Measurements from ENCODE around the gene TMEM259.

TMEM259 gene

DNA sequence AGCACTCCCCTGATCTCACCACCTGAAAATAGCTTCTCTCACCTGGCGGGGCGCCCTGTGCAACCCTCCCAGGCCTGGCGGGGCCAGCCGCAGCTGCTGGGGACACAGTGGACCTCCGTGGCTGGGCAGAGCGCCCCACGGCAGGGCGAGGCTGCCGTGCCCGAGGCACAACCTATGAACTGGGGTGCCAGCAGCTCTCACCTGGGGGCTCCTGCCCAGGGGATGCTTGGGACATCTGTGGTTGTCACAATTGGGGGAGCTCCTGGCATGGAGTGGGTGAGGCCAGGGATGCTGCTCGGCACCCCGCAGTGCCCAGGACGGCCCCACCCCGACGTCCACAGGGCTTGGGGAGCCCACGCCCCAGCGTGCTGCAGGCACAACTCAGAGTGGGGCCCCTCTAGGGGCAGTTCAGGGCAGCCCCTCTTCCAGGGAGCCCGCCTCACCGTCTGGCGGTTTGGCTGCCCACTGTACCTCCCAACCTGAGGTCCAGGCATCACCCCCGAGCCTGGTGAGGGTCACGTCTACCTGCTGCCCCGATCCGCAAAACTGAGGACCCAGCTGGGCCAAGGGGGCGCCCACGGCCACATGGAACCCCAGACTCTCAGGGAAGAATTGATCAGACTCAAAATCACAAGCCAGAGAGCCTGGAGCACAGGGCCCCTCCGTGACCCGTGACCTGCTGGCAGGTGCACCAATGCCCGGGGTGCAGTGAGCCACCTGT, 5.7 kb downstream of the TMEM259 start:
- DNase-seq = no peak

DNA sequence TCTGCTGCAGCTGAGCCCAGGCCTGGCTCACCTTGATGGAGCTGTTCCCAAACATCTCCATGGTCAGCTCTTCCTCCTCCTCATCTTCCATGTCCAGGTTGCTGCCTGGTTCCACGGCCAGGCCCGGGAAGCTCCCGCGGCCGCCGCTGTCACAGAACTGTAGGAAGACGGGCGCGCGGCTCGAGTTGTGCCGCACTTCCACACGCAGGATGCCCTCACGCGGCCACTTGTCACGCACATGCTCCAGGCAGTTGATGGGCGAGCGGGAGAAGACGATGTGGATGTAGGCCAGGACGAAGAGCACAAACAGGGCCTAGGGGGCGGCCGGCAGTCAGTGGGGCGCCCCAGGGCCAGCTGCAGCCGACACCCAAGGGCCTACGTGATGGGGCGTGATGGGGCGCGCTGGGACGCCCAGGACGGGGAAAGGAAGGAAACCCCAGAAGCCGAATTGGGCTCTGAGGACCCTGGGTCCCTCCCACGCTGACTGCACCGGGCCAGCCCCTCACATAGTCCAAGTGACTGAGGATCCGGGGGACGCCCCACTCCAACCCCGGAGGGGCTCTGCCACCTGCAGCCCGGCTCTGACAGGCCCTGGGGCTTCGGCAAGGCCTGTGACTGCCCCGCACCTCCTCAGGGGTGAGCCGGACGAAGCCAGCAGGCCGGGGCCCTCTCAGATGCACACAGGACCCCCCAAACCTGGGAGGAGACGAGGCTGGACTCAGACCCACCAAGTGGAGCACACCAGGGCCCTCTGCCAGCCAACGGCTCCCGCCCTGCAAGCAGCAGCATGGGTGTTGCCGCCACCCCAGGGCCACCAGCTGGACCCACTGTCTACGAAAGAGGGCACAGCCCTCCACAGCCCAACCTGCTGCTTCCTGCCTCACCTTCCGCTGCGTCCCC, 6.5 kb downstream of the TMEM259 start:
- DNase-seq = no peak

DNA sequence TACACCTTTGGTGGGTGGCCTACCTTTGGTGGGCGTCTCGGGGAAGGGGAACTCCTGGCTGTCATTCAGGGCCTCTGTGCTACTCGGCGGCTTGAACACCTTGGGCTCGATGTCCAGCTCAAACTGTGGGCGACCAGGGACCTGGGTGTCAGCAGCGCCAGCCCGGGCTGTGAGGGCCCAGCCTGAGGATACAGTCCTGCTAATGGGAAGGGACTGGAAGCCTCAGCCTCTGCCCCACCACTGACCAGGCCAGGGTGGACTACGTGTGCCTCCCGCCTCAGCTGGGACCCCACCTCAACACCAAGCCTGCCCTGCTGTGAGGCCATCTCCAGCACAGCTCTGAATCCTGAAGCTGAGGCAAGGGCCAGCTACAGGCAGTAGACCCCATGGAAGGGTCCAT, 7.7 kb downstream of the TMEM259 start:
- DNase-seq = no peak

DNA sequence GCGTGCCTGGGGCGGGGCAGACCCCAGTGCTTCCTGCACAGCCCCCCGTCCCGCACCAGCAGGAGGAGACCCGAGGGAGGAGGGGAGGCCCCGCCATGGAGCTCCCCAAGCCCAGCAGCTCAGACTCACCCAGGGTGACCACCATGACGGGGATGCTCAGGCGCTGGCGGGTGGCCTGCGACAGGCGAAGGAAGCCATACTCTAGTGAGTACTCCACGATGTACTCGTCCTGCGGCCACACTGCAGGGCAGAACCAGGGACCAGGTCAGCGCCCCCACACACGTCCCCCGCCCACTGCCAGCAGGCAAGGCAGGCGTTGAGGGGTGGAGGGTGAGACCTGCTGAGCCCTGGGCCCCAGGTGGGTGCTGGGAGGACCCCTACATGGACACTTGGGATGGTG, 8.6 kb downstream of the TMEM259 start:
- DNase-seq = no peak

DNA sequence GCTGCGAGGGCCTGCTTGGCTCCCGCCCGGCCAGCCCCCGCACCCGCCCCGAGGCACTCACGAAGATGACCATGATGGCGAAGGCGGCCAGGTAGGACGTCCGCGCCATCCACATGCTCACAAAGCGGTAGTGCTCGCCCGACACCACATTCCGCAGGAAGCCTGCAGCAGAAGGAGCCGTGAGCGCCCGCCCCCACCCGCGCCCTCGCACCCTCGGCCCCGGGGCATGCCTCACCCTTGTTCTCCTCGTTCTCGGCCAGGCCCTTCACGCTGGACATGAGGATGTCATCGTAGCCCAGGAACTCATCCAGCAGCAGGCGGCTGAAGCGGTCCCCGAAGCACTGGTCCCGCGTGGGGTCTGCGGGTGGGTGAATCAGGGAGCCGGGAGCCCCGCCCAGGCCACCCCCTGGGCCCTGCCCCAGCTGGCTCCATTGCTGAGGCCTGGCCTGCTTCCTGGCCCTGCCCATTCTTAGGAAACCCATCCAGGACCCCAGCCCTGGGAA, 9.0 kb downstream of the TMEM259 start:
- no peak for DNase-seq

DNA sequence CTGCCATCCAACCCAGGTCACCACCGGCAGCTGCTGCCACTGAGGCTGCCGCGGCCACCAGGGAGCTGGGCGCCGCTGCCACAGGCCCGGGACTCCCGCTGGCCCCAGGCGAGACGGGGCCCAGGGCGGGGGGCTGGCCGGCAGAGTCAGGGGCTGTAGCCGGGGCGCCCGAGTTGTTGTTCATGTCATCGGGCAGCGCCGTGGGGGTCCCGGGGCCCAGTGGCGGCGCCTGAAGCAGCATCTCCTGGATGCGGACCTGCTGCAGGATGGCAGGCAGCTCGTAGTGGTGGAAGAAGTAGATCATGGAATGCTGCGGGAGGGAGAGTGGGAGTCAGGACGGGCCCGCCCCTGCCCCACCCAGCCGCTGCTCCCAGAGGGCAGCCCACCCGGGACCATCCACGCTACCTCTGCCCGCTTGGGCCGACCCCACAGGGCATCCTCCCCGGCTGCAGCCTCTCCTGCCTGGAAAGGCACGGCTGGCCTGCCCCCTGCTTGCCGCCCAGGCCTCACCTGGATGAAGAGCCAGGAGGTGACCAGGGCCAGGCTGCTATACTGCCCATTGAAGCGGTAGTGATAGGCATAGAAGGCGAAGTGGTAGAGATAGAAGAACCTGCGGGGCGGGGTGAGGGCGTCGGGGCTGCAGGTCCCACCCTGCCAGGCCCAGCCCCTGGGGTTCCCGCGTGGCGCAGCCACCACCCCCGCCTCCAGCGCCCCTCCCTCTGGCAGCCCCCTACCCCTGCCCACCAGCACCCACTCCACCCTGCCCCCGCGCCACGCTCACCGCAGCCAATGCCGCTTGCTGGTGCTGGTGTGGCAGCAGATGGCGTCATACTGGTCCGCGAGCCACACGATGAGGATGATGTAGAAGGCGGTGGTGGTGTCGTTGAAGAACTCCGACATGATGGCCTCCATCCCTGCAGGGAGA, 10.1 kb downstream of the TMEM259 start:
- DNase-seq = no peak

DNA sequence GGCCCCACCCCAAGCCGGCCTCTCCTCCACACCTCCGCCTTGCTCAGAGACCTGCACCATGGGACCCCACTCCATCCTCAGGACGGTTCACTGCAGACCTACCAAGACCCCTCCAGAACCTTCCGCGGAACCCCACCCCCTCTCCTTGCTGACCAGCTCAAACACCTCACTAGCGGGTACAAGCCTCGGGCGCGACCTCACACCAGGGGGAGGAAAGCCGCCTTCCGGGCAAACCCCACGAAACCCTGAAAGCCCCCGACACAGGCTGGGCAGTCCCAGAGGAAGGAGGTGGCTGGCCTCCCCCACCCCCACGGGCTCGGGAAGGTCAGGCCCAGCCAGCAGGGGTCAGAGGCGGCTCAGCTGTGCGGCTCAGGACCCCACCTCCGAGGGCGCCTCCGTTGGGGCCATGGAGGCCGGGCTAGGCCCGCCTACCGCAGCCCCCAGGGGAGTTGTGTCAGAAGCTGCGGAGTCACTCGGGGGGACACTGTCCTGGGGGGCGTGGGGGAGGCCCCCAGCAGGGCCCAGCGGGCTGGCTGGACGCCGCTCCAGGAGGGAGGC, 10.9 kb downstream of the TMEM259 start:
- no peak for DNase-seq

DNA sequence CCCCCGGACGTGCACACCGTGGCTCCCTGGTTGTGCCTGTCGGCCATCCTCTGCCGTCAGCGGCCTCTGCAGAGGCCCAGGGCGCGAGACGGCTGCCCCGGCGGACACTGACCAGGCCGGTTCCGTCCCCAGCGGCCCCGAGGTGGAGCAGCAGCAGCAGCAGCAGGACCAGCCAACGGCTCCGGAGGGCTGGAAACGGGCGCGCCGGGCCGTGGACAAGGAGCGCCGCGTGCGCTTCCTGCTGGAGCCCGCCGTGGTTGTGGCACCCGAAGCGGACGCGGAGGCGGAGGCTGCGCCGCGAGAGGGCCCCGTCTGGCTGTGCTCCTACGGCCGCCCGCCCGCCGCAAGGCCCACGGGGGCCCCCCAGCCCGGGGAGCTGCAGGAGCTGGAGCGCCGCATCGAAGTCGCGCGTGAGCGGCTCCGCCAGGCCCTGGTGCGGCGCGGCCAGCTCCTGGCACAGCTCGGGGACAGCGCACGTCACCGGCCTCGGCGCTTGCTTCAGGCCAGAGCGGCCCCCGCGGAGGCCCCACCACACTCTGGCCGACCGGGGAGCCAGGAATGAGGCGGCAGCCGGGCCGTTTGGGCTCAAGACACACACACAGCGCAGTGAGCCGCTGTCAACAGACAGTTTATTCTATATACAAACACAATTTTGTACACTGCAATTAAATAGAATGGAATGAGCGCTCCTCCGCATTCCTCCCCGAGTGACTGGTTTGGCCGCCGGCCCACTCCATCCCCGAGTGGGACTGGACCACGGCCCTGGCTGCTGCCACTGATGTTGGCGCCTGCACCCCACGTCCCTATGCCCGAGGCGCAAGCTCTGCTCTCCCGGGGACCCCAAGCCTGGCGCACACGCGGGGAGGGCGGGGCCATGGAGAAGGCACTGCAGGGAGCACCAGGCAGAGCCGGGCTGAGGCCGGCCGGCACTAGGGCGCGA, 11.6 kb downstream of the TMEM259 start:
- peak; percentile 83 for DNase-seq

DNA sequence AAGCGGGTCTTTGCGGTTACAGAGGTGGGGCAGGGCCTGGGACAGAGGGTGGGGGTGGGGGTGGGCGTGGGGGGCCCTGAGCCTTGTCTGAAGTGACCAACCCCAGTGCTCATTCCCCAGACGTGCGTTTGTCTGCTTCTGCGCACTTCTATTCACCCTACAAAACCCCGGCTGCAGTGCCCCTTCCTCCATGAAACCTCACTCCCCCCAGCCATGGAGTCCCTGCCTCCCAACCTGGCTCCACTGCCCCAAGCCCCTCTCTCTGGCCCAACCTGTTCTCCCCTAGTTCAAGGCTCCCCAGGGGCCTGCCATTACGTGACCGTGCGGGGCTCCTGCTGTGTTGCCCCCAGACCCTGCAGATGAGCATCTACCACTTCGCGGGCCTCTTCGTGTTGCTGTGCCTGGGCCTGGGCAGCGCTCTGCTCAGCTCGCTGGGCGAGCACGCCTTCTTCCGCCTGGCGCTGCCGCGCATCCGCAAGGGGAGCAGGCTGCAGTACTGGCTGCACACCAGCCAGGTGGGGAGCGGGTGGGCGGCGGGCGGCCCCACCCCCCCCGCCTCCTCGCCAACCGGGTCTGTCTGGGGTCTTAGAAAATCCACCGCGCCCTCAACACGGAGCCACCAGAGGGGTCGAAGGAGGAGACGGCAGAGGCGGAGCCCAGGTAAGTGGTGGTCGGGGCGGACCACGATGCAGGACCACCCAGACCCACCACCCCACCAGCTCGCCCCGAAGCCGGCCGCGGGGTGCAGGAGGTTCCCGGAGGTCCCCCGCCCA, 12.5 kb downstream of the TMEM259 start:
- DNase-seq = no peak

DNA sequence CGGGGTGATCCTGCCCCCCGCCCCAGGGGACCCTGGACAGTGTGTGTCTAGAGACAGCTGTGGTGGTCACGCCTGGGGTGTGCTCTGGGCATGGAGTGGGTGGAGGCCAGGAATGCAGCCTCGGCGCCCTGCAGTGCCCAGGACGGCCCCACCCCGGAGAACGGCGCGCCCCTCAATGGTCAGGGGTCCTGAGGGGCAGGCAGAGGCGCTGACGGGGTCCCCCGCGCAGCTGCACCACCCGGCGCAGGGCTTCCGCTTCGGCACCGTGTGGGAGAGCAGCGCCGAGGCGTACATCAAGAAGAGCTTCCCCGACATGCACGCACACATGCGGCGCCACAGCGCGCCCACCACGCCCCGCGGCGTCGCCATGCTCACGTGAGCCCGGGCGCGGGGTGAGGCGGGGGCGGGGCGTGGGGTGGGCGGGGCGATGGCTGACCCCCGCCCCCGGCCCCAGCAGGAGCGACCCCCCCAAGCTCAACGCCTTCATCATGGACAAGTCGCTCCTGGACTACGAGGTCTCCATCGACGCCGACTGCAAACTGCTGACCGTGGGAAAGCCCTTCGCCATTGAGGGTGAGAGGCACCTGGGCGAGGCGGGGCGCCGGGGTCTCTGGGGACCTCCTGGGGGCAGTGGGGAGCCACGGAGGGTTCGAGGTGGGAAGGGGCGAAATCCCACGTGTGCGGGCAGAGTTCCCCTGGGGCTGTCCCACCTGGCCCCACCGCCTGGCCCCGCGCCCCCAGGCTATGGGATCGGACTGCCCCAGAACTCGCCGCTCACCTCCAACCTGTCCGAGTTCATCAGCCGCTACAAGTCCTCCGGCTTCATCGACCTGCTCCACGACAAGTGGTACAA, 13.3 kb downstream of the TMEM259 start:
- no peak for DNase-seq

DNA sequence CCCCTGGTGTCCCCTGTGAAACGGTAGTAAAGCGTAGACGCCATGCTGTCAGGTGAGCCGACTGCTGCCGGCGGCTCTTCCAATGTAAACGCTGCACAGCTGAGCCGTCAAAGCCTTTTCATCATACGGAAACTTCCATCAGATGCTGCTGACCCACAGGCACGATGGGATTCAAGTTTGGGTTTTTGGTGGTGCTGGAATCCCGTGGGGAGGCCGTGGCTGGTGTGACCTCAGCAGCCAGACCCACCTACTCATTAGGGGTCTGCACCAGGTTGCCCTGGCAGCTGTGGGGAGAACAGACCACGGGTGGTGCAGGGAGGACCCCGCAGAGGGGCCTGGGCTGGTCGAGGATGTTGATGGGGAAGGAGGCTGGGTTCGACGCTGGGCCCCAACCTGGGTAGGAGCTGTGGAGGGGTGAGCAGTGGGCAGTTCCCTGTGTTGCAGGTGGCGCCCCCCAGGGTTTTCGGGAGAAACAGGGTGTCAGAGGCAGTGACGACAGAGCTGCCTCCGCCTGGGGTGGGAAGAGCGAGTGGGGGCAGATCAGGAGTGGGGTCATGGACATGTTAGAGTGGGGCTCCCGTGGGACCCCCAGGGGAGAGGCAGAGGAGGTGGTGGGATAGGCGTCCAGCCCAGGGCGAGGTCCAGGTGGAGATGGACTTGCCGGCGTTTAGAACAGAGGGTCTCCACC, 14.1 kb downstream of the TMEM259 start:
- DNase-seq = no peak

DNA sequence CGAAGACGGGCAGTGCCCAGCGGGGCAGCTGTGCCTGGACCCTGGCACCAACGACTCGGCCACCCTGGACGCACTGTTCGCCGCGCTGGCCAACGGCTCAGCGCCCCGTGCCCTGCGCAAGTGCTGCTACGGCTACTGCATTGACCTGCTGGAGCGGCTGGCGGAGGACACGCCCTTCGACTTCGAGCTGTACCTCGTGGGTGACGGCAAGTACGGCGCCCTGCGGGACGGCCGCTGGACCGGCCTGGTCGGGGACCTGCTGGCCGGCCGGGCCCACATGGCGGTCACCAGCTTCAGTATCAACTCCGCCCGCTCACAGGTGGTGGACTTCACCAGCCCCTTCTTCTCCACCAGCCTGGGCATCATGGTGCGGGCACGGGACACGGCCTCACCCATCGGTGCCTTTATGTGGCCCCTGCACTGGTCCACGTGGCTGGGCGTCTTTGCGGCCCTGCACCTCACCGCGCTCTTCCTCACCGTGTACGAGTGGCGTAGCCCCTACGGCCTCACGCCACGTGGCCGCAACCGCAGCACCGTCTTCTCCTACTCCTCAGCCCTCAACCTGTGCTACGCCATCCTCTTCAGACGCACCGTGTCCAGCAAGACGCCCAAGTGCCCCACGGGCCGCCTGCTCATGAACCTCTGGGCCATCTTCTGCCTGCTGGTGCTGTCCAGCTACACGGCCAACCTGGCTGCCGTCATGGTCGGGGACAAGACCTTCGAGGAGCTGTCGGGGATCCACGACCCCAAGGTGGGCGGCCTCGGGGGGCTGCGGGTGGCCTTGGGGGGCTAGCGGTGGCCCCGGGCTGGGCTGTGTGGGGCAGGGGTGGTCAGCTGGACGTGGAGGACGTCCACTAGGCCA, 15.9 kb downstream of the TMEM259 start:
- DNase-seq = no peak

DNA sequence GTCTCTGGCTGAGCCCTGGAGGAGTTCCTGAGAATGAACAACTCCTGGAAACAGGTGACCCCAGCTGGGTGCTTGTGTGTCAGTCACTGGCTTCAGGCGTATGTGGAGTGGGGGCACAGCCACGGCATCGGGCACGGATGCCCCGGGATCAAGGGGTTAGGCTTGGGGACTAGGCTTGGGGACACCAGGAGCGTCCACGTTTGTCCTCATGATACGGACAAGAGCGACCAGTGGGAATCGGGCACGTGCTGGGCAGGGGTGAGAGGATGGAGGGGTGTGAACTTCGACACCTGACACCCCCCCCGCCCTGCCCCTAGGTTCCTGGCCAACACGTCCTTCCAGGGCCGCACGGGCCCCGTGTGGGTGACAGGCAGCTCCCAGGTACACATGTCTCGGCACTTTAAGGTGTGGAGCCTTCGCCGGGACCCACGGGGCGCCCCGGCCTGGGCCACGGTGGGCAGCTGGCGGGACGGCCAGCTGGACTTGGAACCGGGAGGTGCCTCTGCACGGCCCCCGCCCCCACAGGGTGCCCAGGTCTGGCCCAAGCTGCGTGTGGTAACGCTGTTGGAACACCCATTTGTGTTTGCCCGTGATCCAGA, 16.6 kb downstream of the TMEM259 start:
- DNase-seq = no peak

DNA sequence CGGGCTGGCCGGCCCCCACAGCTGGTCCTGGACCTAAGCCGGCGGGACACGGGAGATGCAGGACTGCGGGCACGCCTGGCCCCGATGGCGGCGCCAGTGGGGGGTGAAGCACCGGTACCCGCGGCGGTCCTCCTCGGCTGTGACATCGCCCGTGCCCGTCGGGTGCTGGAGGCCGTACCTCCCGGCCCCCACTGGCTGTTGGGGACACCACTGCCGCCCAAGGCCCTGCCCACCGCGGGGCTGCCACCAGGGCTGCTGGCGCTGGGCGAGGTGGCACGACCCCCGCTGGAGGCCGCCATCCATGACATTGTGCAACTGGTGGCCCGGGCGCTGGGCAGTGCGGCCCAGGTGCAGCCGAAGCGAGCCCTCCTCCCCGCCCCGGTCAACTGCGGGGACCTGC, 17.6 kb downstream of the TMEM259 start:
- no peak for DNase-seq

DNA sequence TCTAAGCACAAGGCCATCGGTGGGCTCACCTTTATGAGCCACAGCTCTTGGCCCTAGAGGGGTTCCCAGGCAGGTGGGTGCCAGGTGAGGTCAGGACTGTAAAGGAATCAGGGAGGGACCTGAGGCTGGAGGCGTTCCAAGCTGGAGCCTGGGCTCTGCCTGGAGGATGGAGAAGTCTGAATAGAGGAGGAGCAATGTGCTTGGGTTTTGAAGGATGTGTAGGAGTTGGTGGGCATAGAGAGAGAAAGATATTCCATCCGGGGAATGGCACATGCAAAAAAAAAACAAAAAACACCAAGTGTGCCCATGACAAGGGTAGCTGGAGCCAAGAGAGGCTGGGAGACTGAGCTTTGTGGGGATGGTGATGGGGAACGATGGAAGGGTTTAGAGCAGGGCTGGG, 18.3 kb downstream of the TMEM259 start:
- no peak for DNase-seq

DNA sequence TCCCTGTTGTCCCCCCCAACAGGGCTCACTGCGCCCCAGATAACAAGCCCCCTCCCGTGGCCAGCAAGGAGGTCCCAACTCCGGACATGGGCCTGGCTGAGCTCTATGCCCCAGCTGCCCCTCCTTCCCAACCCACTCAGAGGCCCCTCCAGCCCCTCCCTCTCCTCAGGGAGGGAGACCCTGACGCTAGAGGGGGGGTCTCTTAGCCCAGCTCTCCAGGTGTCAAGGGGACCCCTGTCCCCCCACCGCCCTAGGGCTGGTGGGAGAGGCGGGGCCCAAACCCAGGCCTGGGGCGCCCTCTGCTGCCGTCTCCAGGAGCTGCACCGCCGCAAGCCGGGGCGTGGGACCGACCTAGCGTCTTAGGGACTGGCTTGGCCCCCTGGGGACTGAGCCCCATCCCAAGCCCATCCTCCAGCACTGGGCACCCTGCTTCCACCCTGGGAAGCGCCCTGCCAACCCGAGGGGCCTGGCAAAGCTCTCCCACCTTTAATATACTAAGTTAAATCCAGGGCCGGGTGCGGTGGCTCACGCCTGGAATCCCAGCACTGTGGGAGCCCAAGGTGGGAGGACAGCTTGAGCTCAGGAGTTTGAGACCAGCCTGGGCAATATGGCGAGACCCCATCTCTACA, 19.3 kb downstream of the TMEM259 start:
- peak; percentile 51 for DNase-seq

All from T1000 (cell line).